HG02610 (cell line): Measurements from ENCODE around the gene GYPE.
"Not testable (repeated sequence)": the region's sequence is repeated elsewhere in the genome, so short reads cannot be mapped to it uniquely, and the experiment has no call there.

ENCODE experiments used
- ATAC-seq: cut with Tn5 transposase; IDR thresholded peaks from one replicate; pipeline ENCODE4 v1.9.1; 2021; ENCODE audit warnings: mild to moderate bottlenecking, moderate library complexity; ENCODE audit not compliant: unreplicated experiment

Gene GYPE

GRCh38 chr4:143870523-143871268 is 34.7 kb downstream of the GYPE start:
- not testable (repeated sequence) for ATAC-seq

GRCh38 chr4:143869925-143870324 is 35.4 kb downstream of the GYPE start:
- ATAC-seq = not testable (repeated sequence)

GRCh38 chr4:143862716-143863115 is 42.6 kb downstream of the GYPE start:
- not testable (repeated sequence) for ATAC-seq

GRCh38 chr4:143858456-143858855 is 46.9 kb downstream of the GYPE start:
- no peak for ATAC-seq

GRCh38 chr4:143857391-143858336 is 47.7 kb downstream of the GYPE start:
- not testable (repeated sequence) for ATAC-seq

GRCh38 chr4:143856017-143856557 is 49.3 kb downstream of the GYPE start:
- ATAC-seq = not testable (repeated sequence)

- not testable (repeated sequence) for ATAC-seq
Observed at GRCh38 chr4:143854645-143855044, 50.7 kb downstream of the GYPE start.

GRCh38 chr4:143849296-143849695 is 56.1 kb downstream of the GYPE start:
- not testable (repeated sequence) for ATAC-seq

- ATAC-seq = not testable (repeated sequence)
Observed at GRCh38 chr4:143843506-143843832, 61.9 kb downstream of the GYPE start.

- not testable (repeated sequence) for ATAC-seq
Observed at GRCh38 chr4:143842624-143843505, 62.5 kb downstream of the GYPE start.

- not testable (repeated sequence) for ATAC-seq
Observed at GRCh38 chr4:143839413-143839812, 65.9 kb downstream of the GYPE start.

GRCh38 chr4:143834196-143834595 is 71.2 kb downstream of the GYPE start:
- not testable (repeated sequence) for ATAC-seq

- not testable (repeated sequence) for ATAC-seq
Observed at GRCh38 chr4:143833676-143834075, 71.7 kb downstream of the GYPE start.

- ATAC-seq = not testable (repeated sequence)
Observed at GRCh38 chr4:143830576-143830975, 74.8 kb downstream of the GYPE start.

- not testable (repeated sequence) for ATAC-seq
Observed at GRCh38 chr4:143829239-143829620, 76.1 kb downstream of the GYPE start.
